Cardiac fibroblast (primary cell): ENCODE data around the gene BMP7.

Experiments used
- DNase-seq, 2 donors: peaks; one replicate each; pipeline versions ENCODE4 v3.0.0 to v3.0.0-alpha.2; 2010; ENCODE audit warnings: low read depth in 2 of 2
- H3K4me3 ChIP-seq, 2 donors: replicated peaks in 1 of 2; 1 replicate in 1 of 2; 2 replicates in 1 of 2; pipeline ENCODE4 v1.5.1; 2011; ENCODE audit warnings: low read depth in 2 of 2, low read length in 2 of 2, mild to moderate bottlenecking in 2 of 2, moderate library complexity in 1 of 2
- CTCF ChIP-seq: IDR thresholded peaks from one replicate; pipeline ENCODE4 v1.5.1; 2011; ENCODE audit warnings: low read depth, mild to moderate bottlenecking, low read length, inconsistent platforms

BMP7 gene

GRCh38 chr20:57188576-57189079 lies 77.8 kb downstream of the BMP7 start:
- DNase-seq = no peak
- H3K4me3 ChIP-seq = no peak overlapping the region
- no peak for TF ChIP-seq CTCF

DNA sequence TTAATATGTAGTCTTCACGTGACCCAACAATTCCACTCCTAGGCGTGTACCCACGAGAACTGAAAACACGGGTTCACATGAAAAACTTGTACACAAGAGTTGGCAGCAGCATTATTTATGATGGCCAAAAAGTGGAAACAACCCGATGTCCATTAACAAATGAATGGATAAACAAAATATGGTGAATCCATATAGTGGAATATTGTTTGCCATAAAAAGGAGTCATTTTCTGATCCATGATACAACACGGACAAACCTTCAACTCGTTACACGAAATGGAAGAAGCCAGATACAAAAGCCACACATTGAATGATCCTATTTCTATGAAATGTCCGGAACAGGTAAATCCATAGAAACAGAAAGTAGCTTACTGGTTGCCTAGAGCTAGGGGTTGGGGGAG lies 78.4 kb downstream of the BMP7 start:
- no peak overlapping the region for H3K4me3 ChIP-seq
- no peak for DNase-seq
- TF ChIP-seq CTCF = no peak

DNA sequence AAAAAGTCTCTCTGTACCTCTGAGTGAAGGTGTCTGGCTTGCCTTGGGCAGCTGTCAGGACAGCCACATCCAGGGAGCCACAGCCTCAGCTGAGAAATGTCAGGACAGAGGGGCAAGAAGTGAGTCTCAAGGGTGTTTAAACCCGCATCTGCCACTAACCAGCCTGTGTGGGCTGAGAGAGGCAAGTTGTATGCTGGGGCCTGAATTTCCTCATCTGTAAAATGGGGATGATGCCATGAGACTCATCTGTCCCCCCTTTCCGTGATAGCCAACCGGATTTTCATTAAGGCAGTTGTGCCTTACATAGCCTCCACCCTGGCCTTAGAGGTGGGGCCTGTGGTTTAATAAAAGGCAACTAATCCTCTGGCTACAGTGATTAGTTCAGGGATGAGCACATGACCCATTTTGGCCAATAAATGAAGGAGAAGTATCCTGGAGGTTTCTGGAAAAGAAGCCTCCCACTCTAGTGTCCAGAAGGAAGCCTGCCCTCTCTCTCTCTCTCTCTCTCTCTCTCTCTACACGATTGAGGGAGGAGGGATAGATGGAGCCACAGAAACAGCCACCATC lies 79.3 kb downstream of the BMP7 start:
- no peak overlapping the region for H3K4me3 ChIP-seq
- no peak for TF ChIP-seq CTCF
- DNase-seq = no peak

DNA sequence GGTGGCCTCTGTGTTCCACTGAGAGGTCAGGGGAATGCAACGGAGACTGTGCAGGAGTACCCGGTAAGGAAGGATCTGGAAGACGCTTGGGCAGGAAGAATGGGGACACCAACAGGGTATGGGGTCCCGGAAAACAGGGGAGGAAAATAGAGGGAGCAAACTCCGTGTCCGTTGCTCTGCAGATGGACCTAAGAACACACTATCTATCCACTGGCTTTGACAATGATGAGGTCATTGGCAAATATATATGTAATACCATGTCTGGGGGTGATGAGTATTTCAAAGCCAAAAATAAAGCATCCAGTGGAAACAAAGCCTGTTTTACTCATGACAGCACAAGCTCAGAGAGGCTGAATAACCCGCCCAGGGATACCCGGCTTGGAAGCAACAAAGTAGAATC lies 80.2 kb downstream of the BMP7 start:
- H3K4me3 ChIP-seq = no peak overlapping the region
- no peak for DNase-seq
- TF ChIP-seq CTCF = no peak

DNA sequence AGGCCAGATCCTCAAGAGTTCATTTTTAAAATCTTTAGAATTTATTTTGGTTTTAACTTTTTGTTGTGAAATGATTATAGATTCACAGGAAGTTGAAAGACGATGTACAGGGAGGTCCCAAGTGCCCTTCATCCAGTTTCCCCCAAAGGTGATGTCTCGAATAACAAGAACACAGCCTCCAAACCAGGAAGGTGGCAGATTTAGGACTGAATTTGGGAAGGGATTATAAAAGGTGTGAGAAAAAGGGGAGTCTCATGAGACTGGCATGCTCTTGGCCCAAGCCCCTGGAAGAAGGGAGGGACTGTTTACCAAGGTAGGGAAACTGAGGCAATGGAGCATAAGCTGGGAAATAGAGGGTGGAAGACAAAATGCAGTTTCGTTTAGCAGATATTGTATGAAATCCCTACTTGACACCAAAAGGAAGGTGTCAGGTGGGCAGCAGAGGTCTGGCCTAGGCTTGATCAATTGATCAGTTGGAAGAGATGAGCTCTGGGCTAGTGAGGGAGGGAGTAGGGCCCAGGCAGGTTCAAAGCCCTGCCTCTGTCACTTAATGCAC lies 81.2 kb downstream of the BMP7 start:
- no peak for DNase-seq
- no peak overlapping the region for H3K4me3 ChIP-seq
- TF ChIP-seq CTCF = no peak

DNA sequence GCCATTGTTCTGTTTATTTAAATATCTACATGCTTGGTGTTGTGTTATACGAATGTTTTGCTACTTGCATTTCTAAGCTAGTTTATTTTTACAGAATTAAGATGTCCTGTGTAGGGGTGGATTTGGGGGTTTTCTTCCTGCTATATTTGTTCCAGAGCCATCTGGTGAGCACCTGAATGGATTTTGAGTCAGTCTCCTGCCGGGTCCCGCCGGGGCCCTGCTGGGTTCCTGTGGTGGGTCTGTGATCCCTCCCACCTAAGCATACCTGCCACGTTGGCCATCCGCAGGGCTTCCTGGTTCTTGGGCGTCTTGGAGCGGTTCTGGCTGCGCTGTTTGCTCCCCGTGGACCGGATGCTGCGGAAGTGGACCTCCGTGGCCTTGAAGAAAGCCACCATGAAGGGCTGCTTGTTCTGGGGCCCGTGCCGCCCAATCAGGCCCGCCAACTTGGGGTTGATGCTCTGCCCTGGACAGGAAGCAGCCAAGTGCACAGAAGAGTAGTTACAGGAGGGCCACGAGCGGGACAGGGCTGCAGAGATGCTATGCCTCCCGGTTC lies 82.9 kb downstream of the BMP7 start:
- DNase-seq = no peak

More for the DNA sequence above, 82.9 kb downstream of the BMP7 start:
- no peak overlapping the region for H3K4me3 ChIP-seq
- TF ChIP-seq CTCF = no peak
